Lower lobe of right lung (tissue), 2 donors: ENCODE results near the gene CERT1. TPM values are rescaled to one million over a fixed set of nuclear protein-coding genes. Genes with fewer than 3 reads are reported as not detected.

Source experiments
- ATAC-seq, 2 donors: fragments of 200-7000 bp; cut with Tn5 transposase; one replicate each; pipeline ENCODE4 v1.9.1; 2020 to 2022; ENCODE audit warnings: mild to moderate bottlenecking in 2 of 2, moderate library complexity in 2 of 2
- DNase-seq: peaks from one replicate; pipeline ENCODE4 v3.0.0-alpha.2; 2020
- H3K27ac ChIP-seq: fragments of 200-600 bp; one replicate; pipeline ENCODE4 v1.8.0; 2022
- H3K27me3 ChIP-seq: fragments of 200-600 bp; one replicate; pipeline ENCODE4 v1.8.0; 2022; ENCODE audit warnings: low read depth
- H3K36me3 ChIP-seq: fragments of 200-600 bp; one replicate; pipeline ENCODE4 v1.8.0; 2022; ENCODE audit warnings: mild to moderate bottlenecking
- H3K4me1 ChIP-seq: fragments of 200-600 bp; one replicate; pipeline ENCODE4 v1.8.0; 2022
- H3K4me3 ChIP-seq: fragments of 200-600 bp; one replicate; pipeline ENCODE4 v1.8.0; 2022; ENCODE audit warnings: mild to moderate bottlenecking
- H3K9me3 ChIP-seq: fragments of 200-600 bp; one replicate; pipeline ENCODE4 v1.8.0; 2022
- intact Hi-C: fragments of 100-400 bp; cut with DNase I; formaldehyde crosslinking; loops from one replicate; pipeline ENCODE4 v1.11.0; 2022
- total RNA-seq: library from RNA; stranded (reverse); fragmentation: NEBNext Ultra II Directional; extraction: Animal tissue kit (Norgen Biotek cat#: 25700); gene quantifications from one replicate; pipeline ENCODE4 v1.2.1, GENCODE V29; 2021
- TF ChIP-seq, protein P1 (sequence below): fragments of 200-600 bp; IDR thresholded peaks from one replicate; pipeline ENCODE4 v1.8.0; 2022; ENCODE audit warnings: antibody characterized with exemption, mild to moderate bottlenecking
- donor health status: DM: no; HTN: yes; CAD: no; lungs with severe emphysema.

The CERT1 gene
- total RNA-seq, 1 donor from 2014 or later: 70.9 TPM

DNA sequence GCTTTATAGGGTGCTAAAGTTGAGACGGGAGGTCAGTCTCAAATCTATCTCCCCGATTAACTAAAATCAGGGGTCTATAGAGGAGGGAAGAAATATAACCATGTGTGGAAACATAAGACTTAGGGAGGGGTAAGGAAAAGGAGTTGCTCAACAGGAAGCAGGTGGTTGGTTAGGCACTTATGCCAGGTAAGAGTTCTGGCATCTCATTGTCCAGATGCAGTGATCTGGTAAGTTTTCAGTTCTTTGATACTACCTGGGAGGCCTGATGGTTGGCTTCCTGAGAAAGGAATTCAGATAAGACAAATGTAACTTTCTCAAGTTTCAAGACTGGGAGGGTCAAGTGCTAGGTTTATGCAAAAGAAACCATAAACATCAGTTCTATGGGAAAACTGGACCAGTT is 47.7 kb downstream of the CERT1 start:
- Histone ChIP-seq H3K36me3 (no peaks in the 10 kb centered on the region), H3K27ac (no peak overlapping the region), H3K9me3 (peaks cover 7% of the 10 kb centered on the region), H3K4me1 (peaks cover 25% of the 10 kb centered on the region), H3K4me3 (no peak overlapping the region), H3K27me3 (no peaks in the 10 kb centered on the region)
- intact Hi-C loops: no loop called here
- ATAC-seq (peak in 1 of 2 donors; percentile 37), DNase-seq (no peak)
- TF ChIP-seq, protein P1, sequence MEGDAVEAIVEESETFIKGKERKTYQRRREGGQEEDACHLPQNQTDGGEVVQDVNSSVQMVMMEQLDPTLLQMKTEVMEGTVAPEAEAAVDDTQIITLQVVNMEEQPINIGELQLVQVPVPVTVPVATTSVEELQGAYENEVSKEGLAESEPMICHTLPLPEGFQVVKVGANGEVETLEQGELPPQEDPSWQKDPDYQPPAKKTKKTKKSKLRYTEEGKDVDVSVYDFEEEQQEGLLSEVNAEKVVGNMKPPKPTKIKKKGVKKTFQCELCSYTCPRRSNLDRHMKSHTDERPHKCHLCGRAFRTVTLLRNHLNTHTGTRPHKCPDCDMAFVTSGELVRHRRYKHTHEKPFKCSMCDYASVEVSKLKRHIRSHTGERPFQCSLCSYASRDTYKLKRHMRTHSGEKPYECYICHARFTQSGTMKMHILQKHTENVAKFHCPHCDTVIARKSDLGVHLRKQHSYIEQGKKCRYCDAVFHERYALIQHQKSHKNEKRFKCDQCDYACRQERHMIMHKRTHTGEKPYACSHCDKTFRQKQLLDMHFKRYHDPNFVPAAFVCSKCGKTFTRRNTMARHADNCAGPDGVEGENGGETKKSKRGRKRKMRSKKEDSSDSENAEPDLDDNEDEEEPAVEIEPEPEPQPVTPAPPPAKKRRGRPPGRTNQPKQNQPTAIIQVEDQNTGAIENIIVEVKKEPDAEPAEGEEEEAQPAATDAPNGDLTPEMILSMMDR: no peak

DNA sequence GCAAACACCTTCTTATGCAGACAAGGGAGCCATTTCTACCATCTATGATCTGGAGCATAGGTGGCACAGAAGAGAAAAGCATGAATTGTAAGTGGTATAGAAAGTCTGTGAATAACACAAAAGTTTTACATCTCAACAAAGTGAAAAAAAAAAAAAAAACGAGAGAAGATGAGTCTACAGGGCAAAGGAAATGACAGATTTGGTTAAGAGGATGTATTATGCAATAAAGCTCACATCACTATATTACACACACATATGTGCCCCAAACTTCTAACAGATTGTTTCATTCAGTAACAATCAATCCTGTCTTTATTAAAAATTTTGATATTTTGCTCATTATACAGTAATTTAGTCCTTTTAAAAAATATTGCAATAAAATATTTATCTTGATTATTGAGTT is 49.8 kb downstream of the CERT1 start:
- Histone ChIP-seq H3K36me3 (no peaks in the 10 kb centered on the region), H3K4me1 (peaks cover 25% of the 10 kb centered on the region), H3K27ac (no peak overlapping the region), H3K9me3 (no peaks in the 10 kb centered on the region), H3K27me3 (no peaks in the 10 kb centered on the region), H3K4me3 (no peak overlapping the region)
- TF ChIP-seq, protein P1: no peak
- no peak for DNase-seq
- intact Hi-C loops: no loop called here
- no peak for ATAC-seq

DNA sequence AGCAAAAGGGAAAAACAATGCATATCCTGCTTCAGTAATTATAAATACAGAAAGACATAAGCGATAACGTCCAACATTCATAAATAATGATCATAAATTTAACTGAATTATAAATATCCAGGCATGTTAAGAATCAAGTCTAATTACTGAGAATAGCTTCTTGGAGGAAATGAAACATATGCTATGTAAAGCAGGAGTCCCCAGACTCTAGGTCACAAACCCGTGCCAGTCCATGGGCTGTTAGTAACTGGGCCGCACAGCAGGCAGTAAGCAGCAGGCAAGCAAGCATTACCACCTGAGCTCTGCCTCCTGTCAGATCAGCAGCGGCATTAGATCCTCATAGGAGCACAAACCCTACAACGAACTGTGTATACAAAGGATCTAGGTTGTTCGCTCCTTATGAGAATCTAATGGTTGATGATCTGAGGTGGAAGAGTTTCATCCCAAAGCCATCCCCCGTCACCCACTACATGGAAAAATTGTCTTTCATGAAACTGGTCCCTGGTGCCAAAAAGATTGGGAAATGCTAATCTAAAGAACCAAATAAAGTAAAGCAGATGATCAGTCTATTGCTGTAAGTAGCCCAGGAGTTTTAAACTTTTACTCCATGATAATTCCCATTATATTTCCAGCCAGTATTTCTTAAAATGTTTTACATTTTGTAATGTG is 50.4 kb downstream of the CERT1 start:
- H3K27ac ChIP-seq: no peak overlapping the region
- no peaks in the 10 kb centered on the region for H3K9me3 ChIP-seq
- TF ChIP-seq, protein P1: no peak
- H3K36me3 ChIP-seq: no peaks in the 10 kb centered on the region
- no peak overlapping the region for H3K4me3 ChIP-seq
- ATAC-seq (no peak), DNase-seq (no peak)
- intact Hi-C loops: no loop called here
- no peaks in the 10 kb centered on the region for H3K27me3 ChIP-seq
- peaks cover 22% of the 10 kb centered on the region for H3K4me1 ChIP-seq

DNA sequence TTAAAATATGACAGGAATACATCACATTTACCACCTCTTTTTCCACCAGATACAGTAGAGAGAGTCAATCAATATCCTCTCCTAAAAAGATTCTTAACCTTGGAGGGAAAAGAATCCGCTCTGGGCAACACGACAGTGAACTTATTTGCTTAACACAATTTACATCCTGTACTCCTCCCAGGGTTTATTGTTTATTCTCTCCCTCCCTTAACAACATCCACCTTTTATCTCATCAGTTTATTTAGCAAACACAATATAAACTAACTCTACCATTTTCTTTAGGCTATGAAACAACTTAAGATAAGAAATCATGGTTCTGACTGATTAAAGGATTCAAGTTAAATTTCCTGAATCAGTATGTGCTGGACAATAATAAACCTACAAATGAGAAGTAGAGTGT is 50.9 kb downstream of the CERT1 start:
- no peak overlapping the region for H3K27ac ChIP-seq
- H3K36me3 ChIP-seq: no peaks in the 10 kb centered on the region
- TF ChIP-seq, protein P1: no peak
- no peak for DNase-seq
- no peaks in the 10 kb centered on the region for H3K9me3 ChIP-seq
- no peak overlapping the region for H3K4me3 ChIP-seq
- no peak for ATAC-seq
- H3K27me3 ChIP-seq: no peaks in the 10 kb centered on the region
- intact Hi-C loops: no loop called here
- peaks cover 16% of the 10 kb centered on the region for H3K4me1 ChIP-seq

DNA sequence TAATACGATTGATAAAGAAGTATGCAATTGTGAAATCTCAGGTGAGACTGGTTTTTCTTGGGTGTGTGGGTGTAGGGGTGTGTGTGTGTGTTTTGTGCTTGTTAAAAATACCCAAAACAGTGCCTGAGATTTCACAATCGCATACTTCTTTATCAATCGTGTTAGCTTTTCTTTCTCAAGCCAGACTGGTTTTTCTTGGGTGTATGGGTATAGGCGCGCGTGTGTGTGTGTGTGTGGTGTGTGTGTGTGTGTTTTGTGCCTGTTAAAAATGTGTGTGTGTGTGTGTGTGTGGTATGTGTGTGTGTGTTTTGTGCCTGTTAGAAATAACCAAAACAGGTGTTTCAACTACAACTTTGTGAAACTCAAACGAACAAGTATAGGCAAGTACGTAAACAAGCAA is 53.7 kb downstream of the CERT1 start:
- Histone ChIP-seq H3K4me3 (no peak overlapping the region), H3K36me3 (peaks cover 3% of the 10 kb centered on the region), H3K9me3 (no peaks in the 10 kb centered on the region), H3K4me1 (peaks cover 7% of the 10 kb centered on the region), H3K27ac (no peak overlapping the region), H3K27me3 (no peaks in the 10 kb centered on the region)
- ATAC-seq (peak; percentile 85 to 95), DNase-seq (peak; percentile 64)
- intact Hi-C loops: no loop called here
- TF ChIP-seq, protein P1: no peak
